Placental pericyte (primary cell): Measurements from ENCODE around the gene ENDOD1. TPM values are rescaled to one million over a fixed set of nuclear protein-coding genes. Genes with fewer than 3 reads are reported as not detected.

Source experiments
- total RNA-seq: library from RNA; depleted of rRNA; stranded (reverse); fragments of >200 nt; gene quantifications from 2 replicates; pipeline ENCODE4 v1.2.3, GENCODE V29; 2012

Gene ENDOD1
- 14.9 and 55.3 TPM in 2 replicates for total RNA-seq

GRCh38 chr11:95089620-95090542 is at the start of gene ENDOD1:
TSS of gene ENDOD1 (plus strand) at chr11:95089846. CDS start at chr11:95089928, 82 bp downstream.

DNA sequence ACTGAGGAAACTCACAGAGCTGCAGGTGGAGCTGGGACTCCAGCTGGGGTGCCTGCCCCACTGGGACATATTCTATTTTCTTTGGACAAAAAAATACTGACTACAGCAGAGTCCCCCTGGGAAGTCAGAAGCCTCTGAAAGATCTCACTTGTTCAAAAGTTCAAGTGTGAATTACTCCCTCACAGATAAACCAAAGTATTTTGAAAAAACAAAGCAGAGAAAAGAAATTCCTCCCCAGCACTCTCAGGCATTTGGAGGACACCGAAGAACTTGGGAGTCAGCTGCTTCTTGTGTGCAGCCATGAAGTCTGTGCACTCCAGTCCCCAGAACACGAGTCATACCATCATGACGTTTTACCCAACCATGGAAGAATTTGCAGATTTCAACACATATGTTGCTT is 40.5 kb upstream of the ENDOD1 start, which contains the start of gene KDM4F:
TSS of gene KDM4F (plus strand) at position 301 of the 400 bp plus-strand sequence.

DNA sequence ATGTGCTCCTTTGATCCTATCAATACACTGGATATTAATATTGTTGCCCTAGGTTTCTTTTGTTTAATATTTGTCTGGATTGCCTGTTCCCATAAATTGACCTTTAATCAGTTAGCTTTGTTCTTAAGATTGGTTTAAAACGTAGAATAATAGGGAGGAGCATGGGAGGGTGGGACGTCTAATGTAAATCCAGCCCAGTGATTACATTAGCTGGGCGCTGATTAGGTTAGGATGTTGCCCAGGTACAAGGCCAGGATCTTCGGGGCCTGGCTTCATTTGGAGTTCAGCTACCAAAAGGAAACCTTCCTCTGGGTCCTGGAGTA is 23.0 kb upstream of the ENDOD1 start, which contains the start of gene SRSF8:
TSS of gene SRSF8 (plus strand) at position 204 of the 323 bp plus-strand sequence. CDS start 308 bp downstream, outside the sequence.

Other genes with a start within 250 kb of the ENDOD1 start
- 34.9 and 36.8 TPM in 2 replicates for gene CWC15, start 116.3 kb upstream of the ENDOD1 start, total RNA-seq
- gene KDM4D, start 116.1 kb upstream of the ENDOD1 start, total RNA-seq: 0.44 and 1.9 TPM in 2 replicates
- not detected in 2 replicates for gene KDM4E, start 64.6 kb upstream of the ENDOD1 start, total RNA-seq
- gene KDM4F, start 40.4 kb upstream of the ENDOD1 start, total RNA-seq: not detected in 2 replicates
- gene SRSF8, start 22.9 kb upstream of the ENDOD1 start, total RNA-seq: 15.1 and 21.3 TPM in 2 replicates
- gene SESN3, start 141.4 kb downstream of the ENDOD1 start, total RNA-seq: 0.72 and 1.1 TPM in 2 replicates